SK-N-SH (cell line): ENCODE data around the gene ZGLP1. TPM values are rescaled to one million over a fixed set of nuclear protein-coding genes. Genes with fewer than 3 reads are reported as not detected.

Experiments
- CTCF ChIA-PET: fragments of 300-600, 350-600 bp; formaldehyde crosslinking; extraction: SDS; loops from one replicate; lab custom pipeline; 2021; lab: Yijun Ruan, JAX
- POLR2A ChIA-PET: fragments of 350-600 bp; sonication (Branson Sonifier 250); formaldehyde crosslinking; extraction: SDS; loops from one replicate; lab custom pipeline; 2020; ENCODE audit warnings: antibody characterized with exemption, inconsistent platforms; lab: Yijun Ruan, JAX
- DNase-seq: peaks from one replicate; pipeline ENCODE4 v3.0.0; 2012
- H2AFZ ChIP-seq: fragments of 200-600 bp; sonication (generic); 2 replicates; pipeline ENCODE4 v1.8.1; 2016; ENCODE audit warnings: antibody characterized with exemption, mild to moderate bottlenecking, low read depth
- H3F3A ChIP-seq: fragments of 200-600 bp; sonication (generic); replicated peaks from 2 replicates; pipeline ENCODE3; 2016; ENCODE audit warnings: antibody characterized with exemption, mild to moderate bottlenecking; ENCODE audit not compliant: insufficient read depth
- H3K27ac ChIP-seq, 2 experiments: fragments of 200-500 bp in 1 of 2; fragments of 200-600 bp in 1 of 2; sonication (Bioruptor generic) in 1 of 2; sonication (generic), shearing (Covaris generic) in 1 of 2; 2 replicates each; pipeline versions ENCODE4 v1.5.1 to v1.6.1; 2014 to 2016; ENCODE audit warnings: low read depth in 2 of 2, inconsistent platforms in 1 of 2, low read length in 1 of 2, mild to moderate bottlenecking in 1 of 2, mixed read lengths in 1 of 2
- H3K27me3 ChIP-seq: fragments of 200-600 bp; sonication (generic), shearing (Covaris generic); 2 replicates; pipeline ENCODE4 v1.6.1; 2016; ENCODE audit warnings: mixed run types; ENCODE audit not compliant: insufficient read depth
- H3K36me3 ChIP-seq, 2 experiments: fragments of 200-500 bp in 1 of 2; fragments of 200-600 bp in 1 of 2; sonication (Bioruptor generic) in 1 of 2; sonication (generic) in 1 of 2; replicated peaks in 1 of 2; 2 replicates each; pipeline versions ENCODE3 to v1.5.1; 2014 to 2016; ENCODE audit warnings: low read length in 1 of 2, mild to moderate bottlenecking in 1 of 2; ENCODE audit not compliant: insufficient read depth in 2 of 2, control insufficient read depth in 1 of 2
- H3K4me1 ChIP-seq, 2 experiments: fragments of 200-500 bp in 1 of 2; fragments of 200-600 bp in 1 of 2; sonication (Bioruptor generic) in 1 of 2; sonication (generic), shearing (Covaris generic) in 1 of 2; 2 replicates each; pipeline versions ENCODE4 v1.5.1 to v1.6.1; 2014 to 2016; ENCODE audit warnings: low read depth in 1 of 2, low read length in 1 of 2, mixed run types in 1 of 2; ENCODE audit not compliant: insufficient read depth in 2 of 2, control insufficient read depth in 1 of 2
- H3K4me2 ChIP-seq: fragments of 200-600 bp; sonication (generic), shearing (Covaris generic); 2 replicates; pipeline ENCODE4 v1.6.1; 2017; ENCODE audit warnings: mixed run types
- H3K4me3 ChIP-seq, 2 experiments: fragments of 200-500 bp in 1 of 2; fragments of 200-600 bp in 1 of 2; sonication (Bioruptor generic) in 1 of 2; sonication (generic), shearing (Covaris generic) in 1 of 2; 2 replicates each; pipeline versions ENCODE4 v1.5.1 to v1.8.1; 2014 to 2016; ENCODE audit warnings: low read depth in 2 of 2, inconsistent platforms in 1 of 2, low read length in 1 of 2, mild to moderate bottlenecking in 1 of 2, mixed read lengths in 1 of 2, moderate library complexity in 1 of 2
- H3K79me2 ChIP-seq: fragments of 200-600 bp; sonication (generic); 2 replicates; pipeline ENCODE4 v1.8.1; 2017; ENCODE audit warnings: mild to moderate bottlenecking; ENCODE audit not compliant: insufficient read depth
- H3K9ac ChIP-seq: fragments of 200-600 bp; sonication (generic); 2 replicates; pipeline ENCODE4 v1.6.1; 2017; ENCODE audit warnings: mixed run types
- H3K9me2 ChIP-seq: fragments of 200-600 bp; sonication (generic); 2 replicates; pipeline ENCODE4 v1.6.1; 2017; ENCODE audit warnings: mixed run types
- H3K9me3 ChIP-seq: fragments of 200-600 bp; sonication (generic); 2 replicates; pipeline ENCODE4 v1.6.1; 2017; ENCODE audit warnings: mixed run types, mild to moderate bottlenecking, moderate library complexity
- H4K20me1 ChIP-seq: fragments of 200-600 bp; sonication (generic); 2 replicates; pipeline ENCODE4 v1.6.1; 2017; ENCODE audit warnings: mild to moderate bottlenecking, mixed run types; ENCODE audit not compliant: insufficient read depth
- CHD2 ChIP-seq: fragments of 150-350 bp; IDR thresholded peaks from 2 replicates; pipeline ENCODE4 v1.6.1; 2018; ENCODE audit warnings: low read length; ENCODE audit not compliant: partially characterized antibody
- FOSL2 ChIP-seq: IDR thresholded peaks from 2 replicates; pipeline ENCODE4 v1.4.0; 2012; ENCODE audit warnings: low read depth, mild to moderate bottlenecking, moderate library complexity, borderline replicate concordance
- GATA2 ChIP-seq: sonication (generic); formaldehyde crosslinking; IDR thresholded peaks from 2 replicates; pipeline ENCODE4 v1.5.0; 2020; ENCODE audit warnings: mild to moderate bottlenecking, missing genetic modification reagents
- PBX3 ChIP-seq: IDR thresholded peaks from 2 replicates; pipeline ENCODE4; 2012
- WGBS: methylation state at CpG from one replicate; pipeline ENCODE4 v1.1.6; 2017; ENCODE audit warnings: low lambda C conversion rate; 5-methylcytosine and 5-hydroxymethylcytosine counted together
- polyA plus RNA-seq, 3 experiments: library from polyadenylated mRNA; depleted of rRNA; stranded (reverse); fragments of >200 nt; gene quantifications; 2 replicates each; pipeline ENCODE4 v1.2.3, GENCODE V29; 2012
- TF ChIP-seq, protein P1 (sequence below): fragments of 150-350 bp; IDR thresholded peaks from 2 replicates; pipeline ENCODE4 v1.6.1; 2017; ENCODE audit warnings: antibody characterized with exemption, low read length, low read depth, borderline replicate concordance
- TF ChIP-seq, protein P2 (sequence below): IDR thresholded peaks from 2 replicates; pipeline ENCODE4 v1.6.1; 2012; ENCODE audit warnings: mild to moderate bottlenecking, low read depth, low read length, moderate library complexity
- TF ChIP-seq, protein P3 (sequence below): IDR thresholded peaks from 2 replicates; pipeline ENCODE4 v1.4.0; 2012; ENCODE audit warnings: low read depth, borderline replicate concordance

ZGLP1 gene
- polyA plus RNA-seq (2012; rRNA removed): 1.8 and 2.1 TPM in 2 replicates
- 0.59 and 0.92 TPM in 2 replicates for polyA plus RNA-seq (2012; cell fraction: cytosol; rRNA removed)
- polyA plus RNA-seq (2012; cell fraction: nucleus; rRNA removed): 15.4 and 19.0 TPM in 2 replicates

- H3K9me2 ChIP-seq: no peaks in the 10 kb centered on the region
Observed at GRCh38 chr19:10309423-10309822, at the start of gene ZGLP1. ZGLP1 (minus strand) TSS chr19:10309815.

More at GRCh38 chr19:10309423-10309822, at the start of gene ZGLP1:
- Histone ChIP-seq H3K9me3 (no peaks in the 10 kb centered on the region), H2AFZ (no peak within 1 kb of the TSS), H3K4me3 (no peak within 1 kb of the TSS), H3K27ac (no peak within 1 kb of the TSS), H3K9ac (no peak within 1 kb of the TSS), H3K27me3 (no peaks in the 10 kb centered on the region), H3K79me2 (peaks cover 2% of the 10 kb centered on the region; the same call in 1 of the 2 replicates), H4K20me1 (no peaks in the 10 kb centered on the region), H3K4me1 (no peaks in the 10 kb centered on the region), H3K36me3 (peaks cover 0 to 4% of the 10 kb centered on the region in 2 experiments), H3K4me2 (no peak within 1 kb of the TSS), H3F3A (no peaks in the 10 kb centered on the region)
- ChIA-PET CTCF (interaction anchor here (0.6 to 1.4 kb wide), 5 partner anchors 15 to 81 kb away, joined by 3 to 5 read pairs (median 3); no protein-coding TSS in a partner anchor), POLR2A (no interaction called here)
- 87% methylated on average over 19 of the region's 24 CpGs for WGBS
- DNase-seq: no peak
- TF ChIP-seq, protein P1, sequence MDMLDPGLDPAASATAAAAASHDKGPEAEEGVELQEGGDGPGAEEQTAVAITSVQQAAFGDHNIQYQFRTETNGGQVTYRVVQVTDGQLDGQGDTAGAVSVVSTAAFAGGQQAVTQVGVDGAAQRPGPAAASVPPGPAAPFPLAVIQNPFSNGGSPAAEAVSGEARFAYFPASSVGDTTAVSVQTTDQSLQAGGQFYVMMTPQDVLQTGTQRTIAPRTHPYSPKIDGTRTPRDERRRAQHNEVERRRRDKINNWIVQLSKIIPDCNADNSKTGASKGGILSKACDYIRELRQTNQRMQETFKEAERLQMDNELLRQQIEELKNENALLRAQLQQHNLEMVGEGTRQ: no peak
- TF ChIP-seq PBX3: no peak
- TF ChIP-seq, protein P2, sequence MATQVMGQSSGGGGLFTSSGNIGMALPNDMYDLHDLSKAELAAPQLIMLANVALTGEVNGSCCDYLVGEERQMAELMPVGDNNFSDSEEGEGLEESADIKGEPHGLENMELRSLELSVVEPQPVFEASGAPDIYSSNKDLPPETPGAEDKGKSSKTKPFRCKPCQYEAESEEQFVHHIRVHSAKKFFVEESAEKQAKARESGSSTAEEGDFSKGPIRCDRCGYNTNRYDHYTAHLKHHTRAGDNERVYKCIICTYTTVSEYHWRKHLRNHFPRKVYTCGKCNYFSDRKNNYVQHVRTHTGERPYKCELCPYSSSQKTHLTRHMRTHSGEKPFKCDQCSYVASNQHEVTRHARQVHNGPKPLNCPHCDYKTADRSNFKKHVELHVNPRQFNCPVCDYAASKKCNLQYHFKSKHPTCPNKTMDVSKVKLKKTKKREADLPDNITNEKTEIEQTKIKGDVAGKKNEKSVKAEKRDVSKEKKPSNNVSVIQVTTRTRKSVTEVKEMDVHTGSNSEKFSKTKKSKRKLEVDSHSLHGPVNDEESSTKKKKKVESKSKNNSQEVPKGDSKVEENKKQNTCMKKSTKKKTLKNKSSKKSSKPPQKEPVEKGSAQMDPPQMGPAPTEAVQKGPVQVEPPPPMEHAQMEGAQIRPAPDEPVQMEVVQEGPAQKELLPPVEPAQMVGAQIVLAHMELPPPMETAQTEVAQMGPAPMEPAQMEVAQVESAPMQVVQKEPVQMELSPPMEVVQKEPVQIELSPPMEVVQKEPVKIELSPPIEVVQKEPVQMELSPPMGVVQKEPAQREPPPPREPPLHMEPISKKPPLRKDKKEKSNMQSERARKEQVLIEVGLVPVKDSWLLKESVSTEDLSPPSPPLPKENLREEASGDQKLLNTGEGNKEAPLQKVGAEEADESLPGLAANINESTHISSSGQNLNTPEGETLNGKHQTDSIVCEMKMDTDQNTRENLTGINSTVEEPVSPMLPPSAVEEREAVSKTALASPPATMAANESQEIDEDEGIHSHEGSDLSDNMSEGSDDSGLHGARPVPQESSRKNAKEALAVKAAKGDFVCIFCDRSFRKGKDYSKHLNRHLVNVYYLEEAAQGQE: no peak
- TF ChIP-seq FOSL2: no peak
- TF ChIP-seq CHD2: no peak
- TF ChIP-seq, protein P3, sequence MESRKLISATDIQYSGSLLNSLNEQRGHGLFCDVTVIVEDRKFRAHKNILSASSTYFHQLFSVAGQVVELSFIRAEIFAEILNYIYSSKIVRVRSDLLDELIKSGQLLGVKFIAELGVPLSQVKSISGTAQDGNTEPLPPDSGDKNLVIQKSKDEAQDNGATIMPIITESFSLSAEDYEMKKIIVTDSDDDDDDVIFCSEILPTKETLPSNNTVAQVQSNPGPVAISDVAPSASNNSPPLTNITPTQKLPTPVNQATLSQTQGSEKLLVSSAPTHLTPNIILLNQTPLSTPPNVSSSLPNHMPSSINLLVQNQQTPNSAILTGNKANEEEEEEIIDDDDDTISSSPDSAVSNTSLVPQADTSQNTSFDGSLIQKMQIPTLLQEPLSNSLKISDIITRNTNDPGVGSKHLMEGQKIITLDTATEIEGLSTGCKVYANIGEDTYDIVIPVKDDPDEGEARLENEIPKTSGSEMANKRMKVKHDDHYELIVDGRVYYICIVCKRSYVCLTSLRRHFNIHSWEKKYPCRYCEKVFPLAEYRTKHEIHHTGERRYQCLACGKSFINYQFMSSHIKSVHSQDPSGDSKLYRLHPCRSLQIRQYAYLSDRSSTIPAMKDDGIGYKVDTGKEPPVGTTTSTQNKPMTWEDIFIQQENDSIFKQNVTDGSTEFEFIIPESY: no peak
- TF ChIP-seq GATA2 (CRISPR knock-in tag): no peak
- TF ChIP-seq, all 33 proteins: peak for 0
